HepG2 (cell line): ENCODE data around the gene A4GNT. TPM values are rescaled to one million over a fixed set of nuclear protein-coding genes. Genes with fewer than 3 reads are reported as not detected.

Source experiments
- ATAC-seq: fragments of 200-7000 bp; cut with Tn5 transposase; 3 replicates; pipeline ENCODE4 v1.9.1; 2020; ENCODE audit warnings: mild to moderate bottlenecking, moderate library complexity
- BruUV-seq: library from RNA; stranded (reverse); fragments of 400-500 nt; replicated peaks from 2 replicates; lab custom pipeline; 2021; lab: Mats Ljungman, UMichigan
- CTCF ChIA-PET: fragments of 300-600 bp; formaldehyde crosslinking; extraction: SDS; loops from one replicate; lab custom pipeline; 2021; ENCODE audit warnings: low total read pairs, inconsistent platforms, low intra/inter-chr PET ratio; lab: Yijun Ruan, JAX
- POLR2A ChIA-PET: fragments of 350-600 bp; sonication (Branson Sonifier 250); formaldehyde crosslinking; loops from one replicate; lab custom pipeline; 2020; ENCODE audit warnings: antibody characterized with exemption, inconsistent platforms; lab: Yijun Ruan, JAX
- DNase-seq: peaks from one replicate; pipeline ENCODE4 v3.0.0-alpha.2; 2015; ENCODE audit warnings: low spot score
- FAIRE-seq: peaks from 3 replicates; lab custom pipeline; 2011; peaks lifted over from hg19 to GRCh38; lab: Jason Lieb, UNC
- H2AFZ ChIP-seq: one replicate; pipeline ENCODE4 v1.6.1; 2011; ENCODE audit warnings: low read length, inconsistent platforms
- H3K27ac ChIP-seq: fragments of 300-600 bp; 3 replicates; pipeline ENCODE4 v1.8.0; 2011; ENCODE audit warnings: mixed run types, mild to moderate bottlenecking, mixed read lengths, low read length, inconsistent platforms; ENCODE audit not compliant: insufficient read depth; ENCODE audit errors: extremely low read length
- H3K27me3 ChIP-seq, 2 experiments: fragments of 200-600 bp in 1 of 2; 2 replicates in 1 of 2; 3 replicates in 1 of 2; pipeline versions ENCODE4 v1.6.0 to v1.8.0; 2011; ENCODE audit warnings: low read length in 2 of 2, mild to moderate bottlenecking in 2 of 2, moderate library complexity in 2 of 2, inconsistent platforms in 1 of 2; ENCODE audit not compliant: insufficient read depth in 2 of 2, control insufficient read depth in 1 of 2
- H3K36me3 ChIP-seq, 2 experiments: fragments of 200-600 bp in 1 of 2; replicated peaks in 1 of 2; 2 replicates in 1 of 2; 3 replicates in 1 of 2; pipeline versions ENCODE4 v1.5.1 to v1.8.0; 2011; ENCODE audit warnings: low read length in 2 of 2, inconsistent platforms in 1 of 2; ENCODE audit not compliant: insufficient read depth in 2 of 2, control insufficient read depth in 1 of 2
- H3K4me1 ChIP-seq: 2 replicates; pipeline ENCODE4 v1.5.1; 2012; ENCODE audit warnings: low read length, inconsistent platforms; ENCODE audit not compliant: insufficient read depth
- H3K4me2 ChIP-seq: 2 replicates; pipeline ENCODE4 v1.6.0; 2011; ENCODE audit warnings: low read depth, low read length, inconsistent platforms
- H3K4me3 ChIP-seq, 3 experiments: fragments of 200-600 bp in 1 of 3; sonication (generic), shearing (Covaris generic) in 1 of 3; replicated peaks in 1 of 3; 2 replicates each; pipeline ENCODE4 v1.5.1; 2011 to 2016; ENCODE audit warnings: low read length in 3 of 3, inconsistent platforms in 2 of 3, low read depth in 2 of 3, mild to moderate bottlenecking in 2 of 3, control low read depth in 1 of 3, mixed read lengths in 1 of 3; ENCODE audit not compliant: insufficient read depth in 1 of 3
- H3K79me2 ChIP-seq: one replicate; pipeline ENCODE4 v1.6.1; 2011; ENCODE audit warnings: low read length, inconsistent platforms; ENCODE audit not compliant: insufficient read depth
- H3K9ac ChIP-seq: 2 replicates; pipeline ENCODE4 v1.6.0; 2011; ENCODE audit warnings: mild to moderate bottlenecking, low read depth, low read length, inconsistent platforms; ENCODE audit not compliant: insufficient read depth
- H3K9me3 ChIP-seq: 2 replicates; pipeline ENCODE4 v1.5.1; 2012; ENCODE audit warnings: mild to moderate bottlenecking, low read length
- H4K20me1 ChIP-seq: 2 replicates; pipeline ENCODE4 v1.6.0; 2011; ENCODE audit warnings: inconsistent platforms, mild to moderate bottlenecking, low read length, moderate library complexity; ENCODE audit not compliant: insufficient read depth
- DDIT3 ChIP-seq: sonication (generic); formaldehyde crosslinking; IDR thresholded peaks from 2 replicates; pipeline ENCODE4 v1.4.0; 2020; ENCODE audit warnings: mild to moderate bottlenecking, missing genetic modification reagents
- DR1 ChIP-seq: sonication (generic); formaldehyde crosslinking; IDR thresholded peaks from 2 replicates; pipeline ENCODE4 v1.8.0; 2021; ENCODE audit warnings: mild to moderate bottlenecking, missing genetic modification reagents, inconsistent platforms
- HNRNPUL1 ChIP-seq: fragments of 200-400 bp; formaldehyde crosslinking; IDR thresholded peaks from 2 replicates; pipeline ENCODE4 v1.6.1; 2017; ENCODE audit warnings: low read depth, mild to moderate bottlenecking, low read length, moderate library complexity
- IRF2 ChIP-seq: IDR thresholded peaks from 2 replicates; pipeline ENCODE4 v1.6.1; 2018; ENCODE audit warnings: missing genetic modification reagents, missing compliant biosample characterization
- KLF12 ChIP-seq: sonication (generic); formaldehyde crosslinking; IDR thresholded peaks from 2 replicates; pipeline ENCODE4 v1.4.0; 2020; ENCODE audit warnings: missing genetic modification reagents, borderline replicate concordance
- KMT2A ChIP-seq: sonication (generic); formaldehyde crosslinking; IDR thresholded peaks from 2 replicates; pipeline ENCODE4 v1.4.0; 2020; ENCODE audit warnings: missing genetic modification reagents
- PTBP1 ChIP-seq: fragments of 200-400 bp; formaldehyde crosslinking; IDR thresholded peaks from 2 replicates; pipeline ENCODE4 v1.6.1; 2018; ENCODE audit warnings: low read length, low read depth; ENCODE audit not compliant: poor library complexity, severe bottlenecking
- REL ChIP-seq: sonication (generic); formaldehyde crosslinking; conservative IDR thresholded peaks from 2 replicates; pipeline ENCODE4 v1.8.0; 2022; ENCODE audit warnings: mild to moderate bottlenecking, missing genetic modification reagents, moderate library complexity
- RNF2 ChIP-seq: fragments of 450-650 bp; conservative IDR thresholded peaks from 2 replicates; pipeline ENCODE4 v1.6.1; 2016; ENCODE audit warnings: low read depth
- SSRP1 ChIP-seq: IDR thresholded peaks from 2 replicates; pipeline ENCODE4 v1.6.1; 2016; ENCODE audit warnings: control low read depth
- ZBTB4 ChIP-seq: sonication (generic); formaldehyde crosslinking; IDR thresholded peaks from 2 replicates; pipeline ENCODE4 v1.4.0; 2020; ENCODE audit warnings: missing genetic modification reagents, mild to moderate bottlenecking, borderline replicate concordance
- ZNF280D ChIP-seq: sonication (generic); formaldehyde crosslinking; IDR thresholded peaks from 2 replicates; pipeline ENCODE4 v1.5.1; 2020; ENCODE audit warnings: mild to moderate bottlenecking, missing genetic modification reagents
- ZNF597 ChIP-seq: sonication (generic); formaldehyde crosslinking; IDR thresholded peaks from 2 replicates; pipeline ENCODE4 v1.5.0; 2020; ENCODE audit warnings: missing genetic modification reagents
- WGBS: methylation state at CpG from one replicate; pipeline ENCODE4 v1.1.6; 2017; ENCODE audit warnings: low lambda C conversion rate; 5-methylcytosine and 5-hydroxymethylcytosine counted together
- in situ Hi-C: cut with HindIII; loops from 2 replicates; pipeline ENCODE4 v1.10.0; 2017; ENCODE audit warnings: low pct_unique_long_range_greater_than_20kb; ENCODE audit not compliant: extremely low pct_ligation_motif_present
- intact Hi-C: fragments of 100-400 bp; cut with micrococcal nuclease; formaldehyde crosslinking; loops from one replicate; pipeline ENCODE4 v1.10.0; 2022; ENCODE audit not compliant: unreplicated experiment
- polyA plus RNA-seq, 8 experiments: library from polyadenylated mRNA; depleted of rRNA in 3 of 8; stranded (reverse) in 7 of 8; unstranded in 1 of 8; fragments of >200 nt; fragmentation: Illumina TruSeq in 4 of 8; extraction: Trizol in 4 of 8; gene quantifications; 2 replicates each; pipeline versions ENCODE4 v1.2.1 to v1.2.3, GENCODE V29; 2011 to 2016; ENCODE audit warnings: low read depth in 4 of 8, missing spikeins in 1 of 8, mixed read lengths in 1 of 8; ENCODE audit not compliant: insufficient read depth in 1 of 8
- total RNA-seq, 5 experiments: library from RNA; depleted of rRNA; stranded (reverse); fragments of >200 nt; fragmentation: Illumina TruSeq; extraction: Trizol; gene quantifications; 2 replicates each; pipeline ENCODE4 v1.2.3, GENCODE V29; 2016; ENCODE audit warnings: low read depth in 1 of 5

The A4GNT gene
- total and polyA plus RNA-seq, 2 of the 13 experiments (the other 11 are each of a cell fraction or from before 2014, with no cell fraction given): not detected

GRCh38 chr3:138127636-138128365, 4.4 kb downstream of the A4GNT start (continued):
- TF ChIP-seq ZNF280D (no peak), KLF12 (CRISPR knock-in tag) (no peak), REL (CRISPR knock-in tag) (no peak), HNRNPUL1 (no peak), RNF2 (no peak), DR1 (CRISPR knock-in tag) (no peak), PTBP1 (no peak), KMT2A (CRISPR knock-in tag) (no peak)
- TF ChIP-seq, all 625 proteins: peak for 0

GRCh38 chr3:138125548-138126221, 6.5 kb downstream of the A4GNT start:
- ChIA-PET POLR2A (no interaction called here), CTCF (no interaction called here)
- Histone ChIP-seq H3K27me3 (no peaks in the 10 kb centered on the region; a peak in 1 of 5 replicates), H3K27ac (no peak overlapping the region), H4K20me1 (no peaks in the 10 kb centered on the region), H3K9ac (no peak overlapping the region), H3K36me3 (no peaks in the 10 kb centered on the region), H3K4me3 (no peak overlapping the region), H3K79me2 (no peaks in the 10 kb centered on the region), H3K9me3 (no peaks in the 10 kb centered on the region), H3K4me2 (no peak overlapping the region), H3K4me1 (no peaks in the 10 kb centered on the region), H2AFZ (no peak overlapping the region)
- FAIRE-seq: no peak
- ATAC-seq: no peak
- WGBS: 38% methylated on average over 5 of the region's 5 CpGs
- intact Hi-C loops (no loop called here), in situ Hi-C loops (no loop called here)
- DNase-seq: no peak
- no TSS peak for BruUV-seq
- TF ChIP-seq IRF2 (CRISPR knock-in tag) (no peak), ZNF597 (CRISPR knock-in tag) (no peak), ZBTB4 (no peak), DDIT3 (no peak), SSRP1 (CRISPR knock-in tag) (no peak)
